Measurements from ENCODE around the gene ADGRA3.

Gene ADGRA3

GRCh38 chr4:22532896-22533295 is 17.0 kb upstream of the ADGRA3 start:
- no peaks in the 10 kb centered on the region for H3K9me3 ChIP-seq (ENCODE audit: control insufficient read depth, insufficient read depth, low read depth, low read length)
- H3K36me3 ChIP-seq (ENCODE audit: control insufficient read depth in 2 of 2, insufficient read depth in 1 of 2, low read length in 2 of 2): no peaks in the 10 kb centered on the region
- POLR2A ChIA-PET: no interaction called here
- no peaks in the 10 kb centered on the region for H3K4me1 ChIP-seq (ENCODE audit: control insufficient read depth, insufficient read depth, low read length)
- H3K27ac ChIP-seq (ENCODE audit: extremely low read depth, low read depth, low read length): no peak overlapping the region
- CTCF ChIA-PET: no interaction called here
- TF ChIP-seq SCRT2 (tag by site-specific recombination; IDR thresholded peaks at IDR 0.05) (peak; percentile 32; the same call in 1 of the 2 replicates), SP7 (tag by site-specific recombination; IDR thresholded peaks at IDR 0.05) (no peak)
- H3K4me3 ChIP-seq (ENCODE audit: low read depth, low read length): no peak overlapping the region

GRCh38 chr4:22532117-22532516 is 16.3 kb upstream of the ADGRA3 start:
- TF ChIP-seq ZNF76 (tag by site-specific recombination; IDR thresholded peaks at IDR 0.05; ENCODE audit: borderline replicate concordance, low read depth) (no peak), ZXDB (tag by site-specific recombination; IDR thresholded peaks at IDR 0.05) (no peak), GFI1B (tag by site-specific recombination; IDR thresholded peaks at IDR 0.05) (no peak), ZNF292 (tag by site-specific recombination; IDR thresholded peaks at IDR 0.05; ENCODE audit: borderline replicate concordance, low read depth) (no peak), ZNF138 (tag by site-specific recombination; IDR thresholded peaks at IDR 0.05; ENCODE audit: borderline replicate concordance) (no peak), WT1 (tag by site-specific recombination; IDR thresholded peaks at IDR 0.05) (no peak), ZNF426 (tag by site-specific recombination; IDR thresholded peaks at IDR 0.05) (no peak), ZNF433 (tag by site-specific recombination; IDR thresholded peaks at IDR 0.05; ENCODE audit: low read depth) (no peak), IKZF3 (tag by site-specific recombination; IDR thresholded peaks at IDR 0.05) (no peak), ZNF692 (tag by site-specific recombination; IDR thresholded peaks at IDR 0.05) (no peak), FEZF1 (tag by site-specific recombination; IDR thresholded peaks at IDR 0.05) (no peak)
- CTCF ChIA-PET: no interaction called here

GRCh38 chr4:22531311-22532019 is 15.6 kb upstream of the ADGRA3 start:
- POLR2A ChIA-PET: no interaction called here
- H3K36me3 ChIP-seq (ENCODE audit: control insufficient read depth in 2 of 2, insufficient read depth in 1 of 2, low read length in 2 of 2): no peaks in the 10 kb centered on the region
- no peak for TF ChIP-seq ZNF521 (tag by site-specific recombination; IDR thresholded peaks at IDR 0.05)
- TF ChIP-seq OSR2 (tag by site-specific recombination; IDR thresholded peaks at IDR 0.05): no peak
- no peak for TF ChIP-seq AEBP2 (tag by site-specific recombination; IDR thresholded peaks at IDR 0.05; ENCODE audit: borderline replicate concordance)
- TF ChIP-seq ZNF274 (IDR thresholded peaks at IDR 0.05; ENCODE audit: low read length): no peak
- no peak for TF ChIP-seq ZNF274 (tag by site-specific recombination; IDR thresholded peaks at IDR 0.05; ENCODE audit: borderline replicate concordance)
- no peak for TF ChIP-seq ZBTB8A (tag by site-specific recombination; IDR thresholded peaks at IDR 0.05)
- TF ChIP-seq ZBTB10 (tag by site-specific recombination; IDR thresholded peaks at IDR 0.05): no peak
- no peak for TF ChIP-seq ZNF214 (tag by site-specific recombination; IDR thresholded peaks at IDR 0.05; ENCODE audit: borderline replicate concordance)
- TF ChIP-seq ZNF416 (tag by site-specific recombination; IDR thresholded peaks at IDR 0.05): no peak
- no peak for TF ChIP-seq ZNF148 (tag by site-specific recombination; IDR thresholded peaks at IDR 0.05; ENCODE audit: borderline replicate concordance)
- TF ChIP-seq ZBTB17 (tag by site-specific recombination; IDR thresholded peaks at IDR 0.05): no peak
- TF ChIP-seq FEZF1 (tag by site-specific recombination; IDR thresholded peaks at IDR 0.05): no peak

More at GRCh38 chr4:22532117-22532516, 16.3 kb upstream of the ADGRA3 start:
- Histone ChIP-seq H3K36me3 (ENCODE audit: control insufficient read depth in 2 of 2, insufficient read depth in 1 of 2, low read length in 2 of 2) (no peaks in the 10 kb centered on the region), H3K4me1 (ENCODE audit: control insufficient read depth, insufficient read depth, low read length) (no peaks in the 10 kb centered on the region), H3K9me3 (ENCODE audit: control insufficient read depth, insufficient read depth, low read depth, low read length) (no peaks in the 10 kb centered on the region), H3K4me3 (ENCODE audit: low read depth, low read length) (no peak overlapping the region), H3K27ac (ENCODE audit: extremely low read depth, low read depth, low read length) (no peak overlapping the region)
- POLR2A ChIA-PET: no interaction called here

More at GRCh38 chr4:22531311-22532019, 15.6 kb upstream of the ADGRA3 start:
- no peaks in the 10 kb centered on the region for H3K4me1 ChIP-seq (ENCODE audit: control insufficient read depth, insufficient read depth, low read length)
- CTCF ChIA-PET: interaction anchor here (0.6 kb wide), 1 partner anchor 304 kb away, joined by 3 read pairs; no protein-coding TSS in a partner anchor
- no peak overlapping the region for H3K4me3 ChIP-seq (ENCODE audit: low read depth, low read length)
- H3K27ac ChIP-seq (ENCODE audit: extremely low read depth, low read depth, low read length): no peak overlapping the region
- no peaks in the 10 kb centered on the region for H3K9me3 ChIP-seq (ENCODE audit: control insufficient read depth, insufficient read depth, low read depth, low read length)

All from HEK293 (cell line).